ENCODE data around the gene PPP1R9A.

PPP1R9A gene

DNA sequence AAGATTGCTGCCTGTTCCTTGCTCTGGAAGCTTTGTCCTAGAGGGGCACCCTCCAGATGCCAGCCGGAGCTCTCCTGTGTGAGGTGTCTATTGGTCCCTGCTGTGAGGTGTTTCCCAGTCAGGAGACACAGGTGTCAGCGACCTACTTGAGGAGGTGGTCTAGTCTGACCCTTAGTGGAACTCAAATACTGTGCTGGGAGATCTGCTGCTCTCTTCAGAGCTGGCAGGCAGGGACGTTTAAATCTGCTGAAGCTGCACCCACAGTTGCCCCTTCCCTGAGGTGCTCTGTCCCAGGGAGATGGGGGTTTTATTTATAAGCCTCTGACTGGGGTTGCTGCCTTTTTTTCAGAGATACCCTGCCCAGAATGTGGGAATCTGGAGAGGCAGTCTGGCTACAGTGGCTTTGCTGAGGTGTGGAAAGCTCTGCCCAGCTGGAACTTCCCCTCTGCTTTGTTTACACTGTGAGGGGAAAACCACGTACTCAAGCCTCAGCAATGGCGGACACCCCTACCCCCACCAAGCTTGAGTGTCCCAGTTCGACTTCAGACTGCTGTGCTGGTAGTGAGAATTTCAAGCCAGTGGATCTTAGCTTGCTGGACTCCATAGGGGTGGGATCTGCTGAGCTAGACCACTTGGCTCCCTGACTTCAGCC, 119.2 kb downstream of the PPP1R9A start:
- Histone ChIP-seq H3K79me2 (ENCODE audit: control insufficient read depth, low read length) (no peaks in the 10 kb centered on the region), H3K36me3 (ENCODE audit: control insufficient read depth, low read length) (no peaks in the 10 kb centered on the region), H4K20me1 (ENCODE audit: control insufficient read depth, insufficient read depth, low read depth, low read length) (no peaks in the 10 kb centered on the region), H3K27me3 (ENCODE audit: control insufficient read depth, low read length) (no peaks in the 10 kb centered on the region), H3F3A (ENCODE audit: control insufficient read depth, insufficient read depth) (no peaks in the 10 kb centered on the region), H3K9me2 (replicated peaks; ENCODE audit: control insufficient read depth, low read length) (no peaks in the 10 kb centered on the region), H3K9me3 (ENCODE audit: control insufficient read depth, insufficient read depth, low read length) (peaks cover 14% of the 10 kb centered on the region; the same call in 1 of the 2 replicates), H3K4me1 (ENCODE audit: control insufficient read depth, low read length) (no peaks in the 10 kb centered on the region), H3K4me2 (ENCODE audit: low read length) (no peak overlapping the region), H3K27ac (ENCODE audit: low read depth, low read length) (no peak overlapping the region), H3K4me3 (ENCODE audit: low read length) (no peak overlapping the region)
- TF ChIP-seq EZH2phosphoT487 (IDR thresholded peaks at IDR 0.05; ENCODE audit: borderline replicate concordance, low read length): no peak
- TF ChIP-seq, protein P1, sequence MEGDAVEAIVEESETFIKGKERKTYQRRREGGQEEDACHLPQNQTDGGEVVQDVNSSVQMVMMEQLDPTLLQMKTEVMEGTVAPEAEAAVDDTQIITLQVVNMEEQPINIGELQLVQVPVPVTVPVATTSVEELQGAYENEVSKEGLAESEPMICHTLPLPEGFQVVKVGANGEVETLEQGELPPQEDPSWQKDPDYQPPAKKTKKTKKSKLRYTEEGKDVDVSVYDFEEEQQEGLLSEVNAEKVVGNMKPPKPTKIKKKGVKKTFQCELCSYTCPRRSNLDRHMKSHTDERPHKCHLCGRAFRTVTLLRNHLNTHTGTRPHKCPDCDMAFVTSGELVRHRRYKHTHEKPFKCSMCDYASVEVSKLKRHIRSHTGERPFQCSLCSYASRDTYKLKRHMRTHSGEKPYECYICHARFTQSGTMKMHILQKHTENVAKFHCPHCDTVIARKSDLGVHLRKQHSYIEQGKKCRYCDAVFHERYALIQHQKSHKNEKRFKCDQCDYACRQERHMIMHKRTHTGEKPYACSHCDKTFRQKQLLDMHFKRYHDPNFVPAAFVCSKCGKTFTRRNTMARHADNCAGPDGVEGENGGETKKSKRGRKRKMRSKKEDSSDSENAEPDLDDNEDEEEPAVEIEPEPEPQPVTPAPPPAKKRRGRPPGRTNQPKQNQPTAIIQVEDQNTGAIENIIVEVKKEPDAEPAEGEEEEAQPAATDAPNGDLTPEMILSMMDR (IDR thresholded peaks at IDR 0.05; ENCODE audit: low read depth, low read length, poor library complexity, severe bottlenecking): no peak

DNA sequence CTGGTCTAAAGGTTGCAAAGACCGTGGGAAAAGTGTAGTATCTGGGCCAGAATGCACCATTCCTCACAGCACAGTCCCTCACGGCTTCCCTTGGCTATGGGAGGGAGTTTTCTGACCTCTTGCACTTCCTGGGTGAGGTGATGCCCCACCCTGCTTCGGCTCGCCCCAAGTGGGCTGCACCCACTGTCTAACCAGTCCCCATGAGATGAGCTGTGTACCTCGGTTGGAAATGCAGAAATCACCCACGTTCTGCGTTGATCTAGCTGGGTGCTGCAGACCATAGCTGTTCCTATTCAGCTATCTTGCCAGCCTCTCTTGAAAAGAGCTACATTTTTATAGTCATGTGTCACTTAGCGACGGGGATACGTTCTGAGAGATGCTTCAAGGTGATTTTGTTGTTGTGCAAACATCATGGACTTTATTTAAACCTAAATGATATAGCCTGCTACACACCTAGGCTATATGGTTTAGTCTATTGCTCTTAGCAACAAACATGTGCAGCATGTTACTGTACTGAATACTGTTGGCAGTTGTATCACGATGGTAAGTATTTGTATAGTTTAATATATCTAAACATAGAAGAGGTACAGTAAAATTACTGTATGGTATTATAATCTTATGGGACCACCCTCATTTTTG, 120.0 kb downstream of the PPP1R9A start:
- H3K27me3 ChIP-seq (ENCODE audit: control insufficient read depth, low read length): no peaks in the 10 kb centered on the region
- no peak overlapping the region for H3K27ac ChIP-seq (ENCODE audit: low read depth, low read length)
- H3K9me2 ChIP-seq (replicated peaks; ENCODE audit: control insufficient read depth, low read length): no peaks in the 10 kb centered on the region
- no peak overlapping the region for H3K4me3 ChIP-seq (ENCODE audit: low read length)
- no peaks in the 10 kb centered on the region for H3K36me3 ChIP-seq (ENCODE audit: control insufficient read depth, low read length)
- H3K79me2 ChIP-seq (ENCODE audit: control insufficient read depth, low read length): no peaks in the 10 kb centered on the region
- TF ChIP-seq EZH2phosphoT487 (IDR thresholded peaks at IDR 0.05; ENCODE audit: borderline replicate concordance, low read length): no peak
- TF ChIP-seq, protein P1 (IDR thresholded peaks at IDR 0.05; ENCODE audit: low read depth, low read length, poor library complexity, severe bottlenecking): no peak
- H3K9me3 ChIP-seq (ENCODE audit: control insufficient read depth, insufficient read depth, low read length): peaks cover 14% of the 10 kb centered on the region; the same call in 1 of the 2 replicates
- H4K20me1 ChIP-seq (ENCODE audit: control insufficient read depth, insufficient read depth, low read depth, low read length): no peaks in the 10 kb centered on the region
- H3F3A ChIP-seq (ENCODE audit: control insufficient read depth, insufficient read depth): no peaks in the 10 kb centered on the region
- H3K4me2 ChIP-seq (ENCODE audit: low read length): no peak overlapping the region
- H3K4me1 ChIP-seq (ENCODE audit: control insufficient read depth, low read length): no peaks in the 10 kb centered on the region

DNA sequence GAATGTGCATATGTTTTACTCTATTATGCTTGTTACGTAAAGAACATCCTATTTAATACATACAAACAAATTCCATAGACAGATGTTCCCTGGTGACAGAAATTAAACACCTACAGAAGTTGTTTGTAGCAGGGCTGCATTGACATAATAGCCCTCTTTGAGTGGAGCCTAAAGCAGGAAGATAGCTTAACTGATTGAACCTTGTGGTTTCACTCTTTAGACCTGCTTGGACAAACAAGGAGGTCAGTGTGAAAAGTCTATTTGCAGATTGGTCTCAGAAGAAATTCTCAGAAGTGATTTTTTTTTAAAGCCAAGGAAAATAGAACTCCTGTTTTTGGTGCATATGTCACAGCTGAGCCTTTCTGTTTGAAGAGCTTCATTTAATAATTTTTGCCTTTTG, 121.3 kb downstream of the PPP1R9A start:
- TF ChIP-seq EZH2phosphoT487 (IDR thresholded peaks at IDR 0.05; ENCODE audit: borderline replicate concordance, low read length): no peak
- TF ChIP-seq, protein P1 (IDR thresholded peaks at IDR 0.05; ENCODE audit: low read depth, low read length, poor library complexity, severe bottlenecking): no peak
- no peaks in the 10 kb centered on the region for H3K9me2 ChIP-seq (replicated peaks; ENCODE audit: control insufficient read depth, low read length)
- no peak overlapping the region for H3K4me3 ChIP-seq (ENCODE audit: low read length)
- H3K27me3 ChIP-seq (ENCODE audit: control insufficient read depth, low read length): no peaks in the 10 kb centered on the region
- no peak overlapping the region for H3K4me2 ChIP-seq (ENCODE audit: low read length)
- no peaks in the 10 kb centered on the region for H3K36me3 ChIP-seq (ENCODE audit: control insufficient read depth, low read length)
- H3K79me2 ChIP-seq (ENCODE audit: control insufficient read depth, low read length): no peaks in the 10 kb centered on the region
- no peak overlapping the region for H3K27ac ChIP-seq (ENCODE audit: low read depth, low read length)
- H3F3A ChIP-seq (ENCODE audit: control insufficient read depth, insufficient read depth): no peaks in the 10 kb centered on the region
- H3K9me3 ChIP-seq (ENCODE audit: control insufficient read depth, insufficient read depth, low read length): peaks cover 14% of the 10 kb centered on the region; the same call in 1 of the 2 replicates
- H4K20me1 ChIP-seq (ENCODE audit: control insufficient read depth, insufficient read depth, low read depth, low read length): no peaks in the 10 kb centered on the region
- no peaks in the 10 kb centered on the region for H3K4me1 ChIP-seq (ENCODE audit: control insufficient read depth, low read length)

Data from DOHH2 (cell line).